ENCODE data around the gene TM4SF20. TPM values are rescaled to one million over a fixed set of nuclear protein-coding genes. Genes with fewer than 3 reads are reported as not detected.

The TM4SF20 gene, protein sequence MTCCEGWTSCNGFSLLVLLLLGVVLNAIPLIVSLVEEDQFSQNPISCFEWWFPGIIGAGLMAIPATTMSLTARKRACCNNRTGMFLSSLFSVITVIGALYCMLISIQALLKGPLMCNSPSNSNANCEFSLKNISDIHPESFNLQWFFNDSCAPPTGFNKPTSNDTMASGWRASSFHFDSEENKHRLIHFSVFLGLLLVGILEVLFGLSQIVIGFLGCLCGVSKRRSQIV
- not detected for total RNA-seq

DNA sequence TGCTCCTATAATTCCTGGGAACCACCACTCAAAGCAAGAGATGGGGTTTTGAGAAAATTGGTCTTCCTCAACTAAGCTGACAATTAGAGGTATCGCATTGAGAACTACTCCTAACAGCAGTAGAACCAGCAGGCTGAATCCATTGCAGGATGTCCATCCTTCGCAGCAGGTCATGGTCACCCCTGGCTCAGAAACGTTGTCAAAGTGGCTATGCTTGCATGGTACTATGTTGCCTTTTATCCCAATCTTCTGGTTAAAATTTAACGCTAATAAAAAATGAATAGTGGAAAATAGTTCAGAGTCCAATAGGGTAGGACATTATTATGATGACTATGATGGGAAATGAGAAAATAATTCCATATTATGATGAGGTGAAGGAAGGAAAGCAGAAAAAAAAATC lies at the start of gene TM4SF20:
TSS of gene TM4SF20 (minus strand) at position 212 of the 400 bp plus-strand sequence. CDS start at position 174, 38 bp downstream.
- DNase-seq = no peak

DNA sequence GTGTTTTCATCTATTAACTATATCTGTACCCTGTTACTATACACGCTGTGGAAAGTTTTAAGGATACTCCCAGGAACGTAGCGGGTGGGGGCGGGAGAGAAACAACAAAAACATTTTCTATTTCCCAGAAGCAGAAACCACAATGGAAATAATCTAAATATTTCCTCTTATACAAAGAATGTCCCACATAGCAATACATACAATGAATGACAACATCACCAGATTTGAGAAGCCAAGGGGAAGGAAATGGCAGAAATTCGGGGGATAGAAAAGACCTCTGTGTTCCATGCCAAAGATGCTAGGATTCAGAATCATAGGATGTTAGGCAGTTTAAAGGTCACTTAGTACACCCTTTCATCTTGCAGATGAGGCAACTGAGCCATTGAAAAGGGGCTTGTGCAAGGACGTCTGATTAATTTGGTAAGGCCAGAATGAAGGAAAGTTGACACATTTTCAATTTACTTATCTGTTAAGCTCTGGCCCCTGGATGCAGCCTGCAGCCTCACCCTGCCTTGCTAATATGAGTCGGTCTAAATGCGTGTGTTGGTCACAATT lies 49.7 kb upstream of the TM4SF20 start:
- no peak for DNase-seq

DNA sequence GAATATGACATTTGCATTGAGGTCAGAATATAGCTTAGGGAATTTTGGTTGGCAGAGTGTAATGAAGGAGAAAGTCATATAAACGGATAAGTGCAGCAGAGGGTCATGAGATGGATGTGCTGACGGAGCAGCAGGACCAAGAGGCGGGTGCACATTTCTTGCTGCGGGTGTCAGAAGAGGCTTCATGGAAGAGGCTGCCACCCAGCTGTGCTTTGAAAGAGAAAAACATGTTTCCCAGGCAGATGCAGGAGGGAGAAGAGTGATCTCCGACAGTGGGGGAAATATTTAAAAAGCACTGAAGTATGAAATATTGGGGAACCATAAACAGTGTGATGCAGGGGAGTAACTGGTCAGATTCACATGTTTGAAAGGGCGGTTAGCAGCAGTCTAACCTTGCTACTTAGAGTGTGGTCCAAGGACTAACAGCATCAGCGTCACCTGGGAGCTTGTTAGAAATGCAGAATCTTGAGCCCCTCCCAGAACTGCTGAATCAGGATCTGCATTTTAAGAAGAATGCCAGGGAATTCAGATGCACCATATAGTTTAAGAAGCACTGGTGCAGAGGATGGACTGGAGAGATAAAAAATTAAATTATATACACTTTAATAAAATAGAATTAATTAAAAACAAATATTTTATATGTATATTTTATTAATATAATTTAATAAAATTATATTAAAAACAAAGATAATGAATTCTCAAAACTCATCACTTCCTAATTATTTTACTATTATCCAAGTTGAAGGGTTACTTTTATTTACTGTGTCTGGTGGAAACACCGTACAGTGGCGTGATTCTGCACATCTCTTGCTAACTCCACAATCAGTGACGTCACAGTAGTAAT lies 44.8 kb upstream of the TM4SF20 start:
- DNase-seq = no peak

DNA sequence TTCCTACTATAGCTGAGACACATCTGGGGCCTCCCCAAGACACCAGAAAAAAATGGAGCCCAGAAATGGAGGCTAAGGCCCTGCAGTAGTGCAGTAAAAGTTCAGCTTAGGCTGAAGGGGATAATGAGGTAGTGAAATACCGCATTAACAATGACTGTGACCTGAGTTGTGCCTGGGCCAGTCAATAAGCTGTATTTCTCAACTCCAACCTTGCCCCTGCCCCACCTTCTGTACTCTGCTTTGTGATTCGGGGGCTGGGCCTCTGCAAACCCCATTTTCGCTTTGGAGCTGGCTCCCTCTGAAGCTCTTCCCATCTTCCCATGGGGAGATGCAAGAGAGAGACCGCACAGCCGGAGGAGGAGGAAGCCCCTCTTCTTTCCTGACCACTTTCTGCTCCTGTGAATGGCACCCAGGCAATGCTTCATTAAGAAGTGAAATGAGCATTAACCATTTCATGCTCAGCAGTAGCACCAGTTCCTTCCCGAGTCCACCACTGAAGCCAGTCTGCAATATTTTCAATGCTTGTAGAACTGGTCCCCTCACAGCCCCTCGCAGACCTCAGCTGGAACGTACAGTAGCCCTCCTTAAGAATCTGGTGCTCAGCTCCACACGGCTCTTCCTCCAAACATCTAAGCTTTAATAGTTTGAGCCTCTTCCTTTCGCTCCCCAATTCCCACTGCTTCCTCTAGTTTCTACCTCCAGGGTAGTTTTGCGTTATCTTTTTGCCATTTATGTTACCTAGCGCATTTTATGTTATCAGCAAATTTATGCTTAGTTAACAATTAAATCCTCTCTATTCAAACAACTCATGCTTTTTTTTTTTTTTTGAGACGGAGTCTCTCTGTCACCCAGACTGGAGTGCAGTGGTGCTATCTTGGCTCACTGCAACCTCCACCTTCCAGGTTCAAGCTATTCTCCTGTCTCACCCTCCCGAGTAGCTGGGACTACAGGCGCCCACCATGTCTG lies 41.3 kb upstream of the TM4SF20 start:
- DNase-seq = no peak

DNA sequence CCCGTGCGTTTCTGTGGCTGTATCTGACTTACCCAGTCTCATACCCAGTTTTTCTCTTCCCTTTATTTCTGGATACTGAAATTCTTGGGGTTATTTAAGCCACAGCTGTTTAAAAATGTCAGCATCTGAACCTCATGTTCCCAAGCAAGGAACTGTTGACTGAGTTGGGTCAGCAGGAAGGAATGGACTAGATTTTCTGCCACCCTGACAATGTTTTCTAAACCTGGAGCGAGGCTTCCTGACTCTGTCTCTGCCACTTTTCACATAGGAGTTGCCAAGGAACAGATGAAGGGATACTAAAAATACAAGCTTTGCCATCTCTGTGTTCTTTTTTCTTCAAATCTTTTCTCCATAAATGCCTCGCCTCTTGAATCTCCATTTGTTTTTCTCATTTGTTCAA lies 37.6 kb upstream of the TM4SF20 start:
- no peak for DNase-seq

DNA sequence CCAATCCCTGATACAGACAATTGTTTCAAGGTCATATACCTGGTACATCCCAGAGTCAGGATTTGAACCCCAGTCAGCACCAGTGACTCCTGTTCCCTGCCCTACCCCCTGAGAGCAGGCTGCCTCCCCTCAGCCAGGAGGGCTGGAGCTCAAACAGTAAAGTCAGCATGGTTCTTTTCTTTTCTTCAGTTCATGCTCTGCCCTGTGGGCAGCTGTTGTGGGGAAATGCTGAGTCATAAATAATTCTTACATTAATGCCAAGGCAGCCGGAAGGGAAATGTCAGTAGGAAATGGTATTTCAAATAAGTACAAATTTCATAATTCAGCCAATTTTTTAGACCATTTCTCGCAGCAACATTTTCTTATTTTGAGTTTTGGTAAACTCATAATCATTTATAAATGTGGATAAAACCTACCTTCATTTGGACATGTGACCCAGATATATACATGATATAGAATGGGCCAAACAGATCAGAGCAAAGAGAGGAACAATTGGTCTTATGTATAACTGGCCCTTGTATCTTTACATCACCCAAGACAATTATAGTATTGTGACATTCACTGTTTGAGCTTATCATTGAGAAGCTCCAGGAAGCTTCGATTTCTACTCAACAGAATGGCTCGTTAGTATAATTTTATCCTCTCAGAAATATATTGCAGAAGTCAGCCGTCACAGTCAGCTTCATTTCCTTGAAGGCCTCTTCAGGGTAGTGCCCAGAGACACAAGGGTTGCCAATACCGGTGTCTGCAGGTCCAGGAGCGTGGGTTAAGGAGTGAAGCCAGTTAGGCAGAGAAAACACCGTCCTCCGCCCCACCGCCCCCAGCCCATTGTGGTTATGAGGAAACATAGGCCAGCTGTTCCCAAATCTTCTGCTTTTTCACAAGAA lies 36.7 kb upstream of the TM4SF20 start:
- peak; percentile 65 for DNase-seq

DNA sequence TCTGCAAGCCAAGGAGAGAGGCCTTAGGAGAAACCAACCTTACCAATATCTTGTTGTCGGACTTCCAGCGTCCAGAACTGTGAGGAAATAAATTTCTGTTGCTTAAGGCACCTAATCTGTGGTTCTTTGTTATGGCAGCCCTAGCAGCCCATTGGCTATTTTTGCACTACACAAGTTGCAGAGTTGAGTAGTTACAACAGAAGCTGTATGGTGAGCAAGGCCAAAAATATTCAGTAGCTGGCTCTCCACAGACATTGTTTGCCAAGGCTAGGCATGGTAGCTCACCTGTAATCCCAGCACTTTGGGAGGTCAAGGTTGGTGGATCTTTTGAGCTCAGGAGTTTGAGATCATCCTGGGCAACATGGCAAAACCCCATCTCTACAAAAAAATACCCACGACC lies 35.7 kb upstream of the TM4SF20 start:
- no peak for DNase-seq

DNA sequence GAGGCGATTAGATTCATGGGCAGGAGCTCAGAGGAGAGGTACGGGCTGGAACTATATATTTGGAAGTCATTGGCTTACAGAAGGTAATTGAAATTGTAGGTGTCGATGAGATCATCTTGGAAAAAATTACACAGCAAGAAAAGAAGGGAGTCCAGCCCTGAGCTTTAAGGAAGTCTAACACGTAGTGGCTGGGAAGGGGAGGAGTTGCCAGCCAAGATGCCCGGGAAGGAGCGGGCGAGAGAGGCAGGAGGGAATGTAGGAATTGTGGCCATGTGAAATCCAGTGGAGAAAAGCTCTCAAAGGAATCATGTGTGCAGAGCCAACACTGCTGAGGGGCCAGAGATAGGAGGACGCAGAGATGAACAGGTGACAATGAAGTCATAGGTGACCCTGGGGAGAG lies 34.3 kb upstream of the TM4SF20 start:
- DNase-seq = no peak

DNA sequence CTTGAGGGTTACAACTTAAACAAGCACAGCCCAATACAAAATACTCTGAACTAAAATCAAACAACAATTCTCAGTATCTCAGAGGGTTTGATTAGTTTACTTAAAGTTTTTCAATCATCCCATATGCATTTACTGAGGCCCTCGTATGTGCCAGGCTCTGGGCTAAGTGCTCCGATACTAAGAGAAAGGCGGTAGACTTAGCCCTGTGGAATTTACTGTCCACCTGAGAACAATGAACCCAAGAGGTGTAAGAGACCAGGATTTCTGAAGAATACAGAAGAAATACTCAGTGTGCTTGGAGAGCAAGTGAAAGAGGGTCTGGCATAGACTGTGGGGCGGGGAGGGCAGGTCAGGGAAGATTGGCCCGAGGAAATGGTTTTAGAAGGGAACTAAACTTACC lies 33.8 kb upstream of the TM4SF20 start:
- no peak for DNase-seq

DNA sequence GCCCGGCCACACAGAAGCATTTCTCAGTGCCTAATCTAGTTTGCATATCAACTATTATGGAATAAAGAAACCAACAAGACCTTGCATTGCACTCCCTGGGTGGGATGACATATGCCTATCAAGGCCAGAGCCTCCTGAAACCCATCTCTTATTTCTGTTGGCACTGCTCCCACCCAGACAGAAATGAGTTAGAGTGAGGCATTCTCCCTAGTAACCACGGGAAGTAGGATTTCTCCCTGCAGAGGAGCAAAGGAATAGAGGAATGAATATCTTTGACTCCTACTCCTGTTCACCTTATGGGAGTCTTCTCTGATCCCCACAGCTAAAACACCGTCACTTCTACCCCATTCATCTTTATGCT lies 32.9 kb upstream of the TM4SF20 start:
- DNase-seq = no peak

DNA sequence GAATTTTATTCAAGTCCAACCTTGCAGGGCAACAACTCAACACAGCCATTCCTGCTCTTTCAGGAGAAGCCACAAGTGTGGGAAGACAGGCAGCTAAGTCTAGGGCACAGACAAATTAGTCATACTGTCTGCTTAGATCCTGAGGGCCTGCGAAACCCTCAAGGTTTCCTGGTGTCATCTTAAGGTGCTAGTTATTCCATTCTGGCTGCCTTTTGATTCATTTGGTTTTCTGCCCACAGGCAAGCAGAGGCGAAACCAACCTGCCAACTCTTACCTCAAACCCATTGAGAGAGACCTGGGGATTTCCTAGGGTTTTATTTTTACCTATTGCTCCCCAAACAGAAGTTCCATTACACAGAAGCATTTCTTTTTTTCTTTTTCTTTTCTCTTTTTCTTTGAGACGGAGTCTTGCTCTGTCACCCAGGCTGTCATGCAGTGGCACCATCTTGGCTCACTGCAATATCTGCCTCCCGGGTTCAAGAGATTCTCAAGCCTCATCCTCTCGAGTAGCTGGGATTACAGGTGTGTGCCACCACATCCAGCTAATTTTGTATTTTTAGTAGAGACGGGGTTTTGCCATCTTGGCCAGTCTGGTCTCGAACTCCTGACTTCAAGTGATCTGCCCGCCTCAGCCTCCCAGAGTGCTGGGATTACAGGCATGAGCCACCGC lies 32.3 kb upstream of the TM4SF20 start:
- no peak for DNase-seq

DNA sequence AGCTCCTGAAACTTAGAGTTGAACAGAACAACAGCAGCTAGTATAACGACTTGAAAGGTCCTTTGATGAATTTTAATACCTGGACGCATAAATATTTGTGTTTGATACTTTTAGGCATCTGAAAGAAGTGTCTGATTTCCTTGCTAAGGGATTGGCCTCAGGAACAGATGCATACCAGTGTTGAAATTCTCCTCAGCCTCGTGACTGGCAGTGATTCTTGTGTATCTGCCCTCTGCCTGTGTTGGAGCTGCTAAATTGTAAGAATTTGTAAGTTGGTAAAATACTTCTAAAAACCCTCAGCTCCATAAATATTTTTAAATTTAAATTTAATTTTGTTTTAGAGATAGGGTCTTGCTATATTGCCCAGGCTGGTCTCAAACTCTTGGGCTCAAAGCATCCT lies 31.1 kb upstream of the TM4SF20 start:
- no peak for DNase-seq

DNA sequence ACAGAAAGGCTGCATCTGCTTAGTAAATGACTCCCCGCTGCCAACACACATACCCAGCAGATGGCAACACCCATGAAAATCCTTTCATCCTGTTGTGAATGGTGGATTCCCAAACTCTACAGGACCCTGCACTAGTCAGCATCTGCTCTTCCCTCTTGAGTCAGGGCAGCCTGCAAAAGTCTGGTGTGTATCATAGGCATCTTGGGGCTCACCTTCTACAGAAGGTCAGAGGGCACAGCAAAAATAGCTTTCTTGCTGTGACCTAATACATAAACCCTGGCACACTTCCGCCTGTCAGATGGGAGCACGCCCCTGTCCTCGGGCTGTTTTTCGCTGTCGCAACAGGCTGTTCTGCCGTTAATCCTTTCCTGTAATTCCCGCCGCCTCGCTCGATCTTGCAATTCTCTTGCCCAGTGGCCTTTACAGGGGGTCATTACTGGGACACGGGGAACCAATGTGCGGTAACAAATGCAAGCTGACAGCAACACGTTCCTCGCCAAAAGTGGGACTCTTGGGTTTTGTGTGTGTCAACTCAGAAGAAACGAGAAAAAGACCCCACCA lies 28.6 kb upstream of the TM4SF20 start:
- DNase-seq = peak; percentile 37

DNA sequence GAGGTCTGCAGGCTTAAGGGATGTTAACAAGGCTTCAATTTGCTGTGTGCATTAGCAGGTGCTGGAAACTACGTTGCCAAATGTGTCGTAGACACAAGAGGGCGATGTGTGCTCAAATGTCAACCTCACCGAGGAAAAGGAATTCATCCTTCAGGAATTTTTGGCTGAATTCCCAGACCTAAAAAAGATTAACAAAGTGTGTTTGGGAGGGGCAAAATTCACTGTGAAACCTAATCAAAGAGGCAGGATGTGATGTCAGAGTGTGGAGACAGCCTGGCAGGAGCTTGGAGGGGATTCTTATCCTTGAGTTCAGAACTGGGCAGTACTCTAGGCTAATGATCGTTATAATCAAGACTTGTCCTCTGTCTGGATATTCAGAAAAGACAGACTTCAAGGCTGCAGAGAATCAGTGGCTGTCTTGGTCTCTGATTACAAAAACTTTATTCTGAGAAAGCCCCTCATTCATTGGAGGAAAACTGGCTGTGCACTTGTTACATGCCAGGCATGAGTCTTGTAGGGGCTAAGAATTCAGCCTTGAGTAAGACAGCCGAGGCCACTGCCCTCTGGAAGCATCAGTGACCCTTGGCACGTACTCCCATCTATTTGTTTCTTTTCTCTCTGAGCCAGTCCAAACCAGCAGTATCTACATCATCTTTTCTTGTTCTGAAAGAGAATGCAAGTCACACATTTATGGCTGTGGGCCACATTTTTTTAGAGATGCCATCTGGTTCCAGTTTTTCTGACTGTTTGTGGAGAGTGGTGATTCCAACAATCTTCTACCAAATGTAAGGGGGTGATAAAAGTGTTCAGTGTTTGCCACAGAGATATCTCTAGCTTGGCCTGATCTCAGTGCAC lies 27.3 kb upstream of the TM4SF20 start:
- DNase-seq = peak; percentile 97

DNA sequence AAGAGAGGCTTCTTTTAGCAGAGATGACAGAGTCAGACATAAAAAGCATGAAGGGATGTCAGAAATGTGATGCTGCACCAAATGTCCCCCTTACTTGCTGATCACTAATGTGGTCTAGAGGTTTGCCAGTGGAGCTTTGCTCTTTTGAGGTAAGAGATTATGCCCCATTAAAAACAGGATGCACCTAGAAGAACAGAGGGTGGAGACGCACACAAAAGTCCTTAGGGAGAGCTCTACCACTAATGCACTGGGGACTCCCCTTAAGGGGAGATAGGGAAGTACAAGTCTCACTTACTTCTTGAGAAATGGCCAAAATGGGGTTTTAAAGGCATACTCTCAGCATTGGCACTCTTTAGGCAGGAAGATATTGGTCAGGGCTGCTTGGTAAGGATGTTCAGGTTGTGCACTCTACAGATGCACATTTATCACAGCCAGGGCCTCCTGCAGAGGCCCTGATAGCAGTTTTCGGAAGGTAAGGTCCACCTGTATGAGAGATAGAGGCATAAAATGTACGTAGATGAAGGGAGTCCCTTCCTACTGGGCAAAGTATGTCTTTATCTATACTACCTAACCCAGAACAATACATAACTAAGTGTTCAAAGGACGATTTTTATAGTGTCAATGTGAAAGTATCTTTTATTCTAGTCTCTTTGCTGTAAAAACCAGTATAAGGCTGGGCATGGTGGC lies 25.6 kb upstream of the TM4SF20 start:
- no peak for DNase-seq

DNA sequence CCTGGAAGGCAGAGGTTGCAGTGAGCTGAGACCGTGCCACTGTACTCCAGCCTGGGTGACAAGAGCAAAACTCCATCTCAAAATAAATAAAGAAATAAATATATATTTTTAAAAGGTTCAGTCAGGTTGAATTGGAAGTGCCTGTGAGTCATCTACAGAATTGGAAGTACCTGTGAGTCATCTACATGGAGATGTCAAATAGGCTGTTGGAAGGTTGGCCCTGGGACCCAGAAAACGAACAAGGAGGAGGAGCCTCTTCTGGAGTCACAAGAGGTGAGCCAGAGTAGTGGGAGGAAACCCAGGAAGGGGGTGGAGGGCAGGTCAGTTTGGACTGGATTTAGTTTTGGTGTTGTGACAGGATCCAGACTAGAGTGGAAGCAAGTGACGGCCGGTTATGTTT lies 23.9 kb upstream of the TM4SF20 start:
- no peak for DNase-seq

DNA sequence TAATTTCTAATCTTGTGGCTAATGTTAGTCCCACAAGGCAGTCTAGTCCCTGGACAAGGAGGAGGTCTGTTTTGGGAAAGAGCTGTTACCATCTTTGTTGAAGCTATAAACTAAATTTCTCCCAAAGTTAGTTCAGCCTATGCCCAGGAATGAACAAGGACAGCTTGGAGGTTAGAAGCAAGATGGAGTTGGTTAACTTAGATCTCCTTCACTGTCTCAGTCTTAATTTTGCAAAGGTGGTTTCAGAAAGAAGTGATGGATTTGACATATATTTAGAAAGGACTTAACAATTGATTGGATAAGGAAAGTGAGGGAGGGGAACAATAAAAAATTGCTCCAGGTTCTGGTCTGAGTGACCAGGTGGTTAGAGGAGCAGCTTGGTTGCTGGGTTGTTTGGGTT lies 23.2 kb upstream of the TM4SF20 start:
- DNase-seq = no peak

DNA sequence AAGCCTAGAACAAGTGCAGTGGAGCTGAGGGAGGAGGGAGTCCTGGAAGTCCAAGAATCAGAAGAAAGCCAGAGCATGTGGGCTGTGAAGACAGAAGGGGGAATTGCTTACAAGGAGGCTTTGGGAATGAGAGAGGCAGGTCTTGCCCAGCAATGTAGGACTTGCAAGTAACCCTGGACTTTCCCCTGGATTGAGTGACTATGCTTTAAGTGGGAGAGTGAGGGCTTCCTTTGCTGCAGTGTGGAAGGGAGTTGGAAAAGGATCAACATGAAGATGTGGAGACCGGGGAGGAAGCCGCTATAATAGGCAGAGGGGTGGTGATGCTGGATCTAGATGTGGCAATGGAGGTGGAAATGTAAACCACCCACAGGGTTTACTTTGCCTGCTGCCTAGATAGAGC lies 22.4 kb upstream of the TM4SF20 start:
- DNase-seq = no peak

All from tongue (tissue), 2 donors.